GM12878 (cell line): ENCODE data around the gene PCGF1. TPM values are rescaled to one million over a fixed set of nuclear protein-coding genes. Genes with fewer than 3 reads are reported as not detected.

Experiments
- ATF2 ChIP-seq: IDR thresholded peaks from 2 replicates; pipeline ENCODE4 v1.6.1; 2012; ENCODE audit warnings: low read length, inconsistent platforms
- CEBPB ChIP-seq, 2 experiments: fragments of 150-350 bp in 1 of 2; IDR thresholded peaks; 2 replicates each; pipeline ENCODE4 v1.6.1; 2012 to 2014; ENCODE audit warnings: low read depth in 2 of 2, low read length in 2 of 2, borderline replicate concordance in 1 of 2, inconsistent platforms in 1 of 2
- CHD2 ChIP-seq: IDR thresholded peaks from 2 replicates; pipeline ENCODE4 v1.6.1; 2011; ENCODE audit warnings: low read depth, low read length, improper control_type of control experiment, borderline replicate concordance
- CREB1 ChIP-seq: IDR thresholded peaks from 2 replicates; pipeline ENCODE4 v1.6.1; 2012; ENCODE audit warnings: low read depth, mild to moderate bottlenecking, inconsistent platforms
- CREM ChIP-seq: IDR thresholded peaks from 2 replicates; pipeline ENCODE4 v1.6.1; 2014; ENCODE audit warnings: antibody characterized with exemption, low read depth
- EED ChIP-seq: sonication (generic); IDR thresholded peaks from 2 replicates; pipeline ENCODE4 v1.6.1; 2016; ENCODE audit warnings: antibody characterized with exemption, low read depth
- ELK1 ChIP-seq: IDR thresholded peaks from 2 replicates; pipeline ENCODE4 v1.6.1; 2012; ENCODE audit warnings: low read depth, low read length, improper control_type of control experiment
- HDAC2 ChIP-seq: fragments of 200-600 bp; sonication (generic); IDR thresholded peaks from 2 replicates; pipeline ENCODE4 v1.6.1; 2017
- KDM1A ChIP-seq: fragments of 200-600 bp; sonication (generic); IDR thresholded peaks from 2 replicates; pipeline ENCODE4 v1.6.1; 2016; ENCODE audit warnings: borderline replicate concordance
- MEF2B ChIP-seq: fragments of 450-650 bp; IDR thresholded peaks from 2 replicates; pipeline ENCODE4 v1.6.1; 2018; ENCODE audit warnings: mild to moderate bottlenecking, moderate library complexity; ENCODE audit not compliant: partially characterized antibody, poor library complexity, severe bottlenecking
- NFIC ChIP-seq: IDR thresholded peaks from 2 replicates; pipeline ENCODE4 v1.6.1; 2012; ENCODE audit warnings: low read depth, mild to moderate bottlenecking, inconsistent platforms, low read length, moderate library complexity
- PKNOX1 ChIP-seq: fragments of 450-650 bp; IDR thresholded peaks from 2 replicates; pipeline ENCODE4 v1.6.1; 2016; ENCODE audit warnings: mild to moderate bottlenecking
- POU2F2 ChIP-seq: IDR thresholded peaks from 3 replicates; pipeline ENCODE4 v1.6.1; 2011; ENCODE audit warnings: low read depth, mild to moderate bottlenecking, low read length, borderline replicate concordance
- RAD51 ChIP-seq: fragments of 450-650 bp; IDR thresholded peaks from 2 replicates; pipeline ENCODE4 v1.6.1; 2016; ENCODE audit warnings: moderate library complexity, mild to moderate bottlenecking, inconsistent platforms
- RELA ChIP-seq: fragments of 450-650 bp; IDR thresholded peaks from 2 replicates; pipeline ENCODE4 v1.8.0; 2014; ENCODE audit warnings: borderline replicate concordance; ENCODE audit not compliant: partially characterized antibody
- SIN3A ChIP-seq: IDR thresholded peaks from 2 replicates; pipeline ENCODE4 v1.6.1; 2012; ENCODE audit warnings: low read depth, low read length, improper control_type of control experiment
- SREBF1 ChIP-seq: IDR thresholded peaks from 2 replicates; pipeline ENCODE4 v1.6.1; 2012; ENCODE audit warnings: mild to moderate bottlenecking, low read length
- SRF ChIP-seq, 2 experiments: IDR thresholded peaks; 2 replicates each; pipeline ENCODE4 v1.6.1; 2011; ENCODE audit warnings: low read depth in 2 of 2, low read length in 2 of 2, mild to moderate bottlenecking in 1 of 2, moderate library complexity in 1 of 2
- SUPT20H ChIP-seq: IDR thresholded peaks from 2 replicates; pipeline ENCODE4 v1.6.1; 2011; ENCODE audit warnings: low read depth, mild to moderate bottlenecking, low read length, moderate library complexity, borderline replicate concordance; ENCODE audit not compliant: control insufficient read depth
- TARDBP ChIP-seq: IDR thresholded peaks from 2 replicates; pipeline ENCODE4 v1.6.1; 2016; ENCODE audit warnings: borderline replicate concordance
- ZNF207 ChIP-seq: fragments of 450-650 bp; IDR thresholded peaks from 2 replicates; pipeline ENCODE4 v1.6.1; 2014; ENCODE audit warnings: antibody characterized with exemption, mild to moderate bottlenecking, borderline replicate concordance
- ZNF274 ChIP-seq: IDR thresholded peaks from one replicate; pipeline ENCODE4 v1.8.0; 2011; ENCODE audit not compliant: insufficient read length, insufficient read depth
- ZNF592 ChIP-seq: fragments of 450-650 bp; IDR thresholded peaks from 2 replicates; pipeline ENCODE4 v1.6.1; 2017; ENCODE audit warnings: mild to moderate bottlenecking, moderate library complexity
- polyA plus RNA-seq, 11 experiments: library from polyadenylated mRNA; depleted of rRNA in 4 of 11; unstranded in 6 of 11; stranded (reverse) in 5 of 11; fragments of >200 nt; fragmentation: Nextera tagmentation in 4 of 11; fragmentation: Illumina TruSeq in 1 of 11; extraction: Ambion mirVana in 4 of 11; extraction: Trizol in 1 of 11; gene quantifications; 1 replicate in 1 of 11; 2 replicates in 10 of 11; pipeline versions ENCODE4 v1.2.1 to v1.2.3, GENCODE V29; 2011 to 2016; ENCODE audit warnings: inconsistent platforms in 2 of 11, missing spikeins in 2 of 11, low read depth in 1 of 11
- total RNA-seq, 4 experiments: library from RNA; depleted of rRNA in 3 of 4; stranded (reverse); fragments of >200 nt in 3 of 4; fragmentation: Illumina TruSeq in 1 of 4; extraction: Trizol in 1 of 4; gene quantifications; 2 replicates each; pipeline versions ENCODE4 v1.2.1 to v1.2.3, GENCODE V29; 2013 to 2021

PCGF1 gene
- total and polyA plus RNA-seq, 10 of the 15 experiments (the other 5 are each of a cell fraction or from before 2014, with no cell fraction given), result 23.1 to 50.8 (median 27.4) TPM

GRCh38 chr2:74529357-74530238 is 22.1 kb upstream of the PCGF1 start, which contains the start of the genes AUP1 and HTRA2 (continued):
- peak; percentile 17; the same call in 1 of the 3 replicates for TF ChIP-seq POU2F2
- 0 out of 2 replicates have a peak, but pooled peaks have one; percentile 52 for TF ChIP-seq ZNF207
- TF ChIP-seq EED, result peak; percentile 67; the same call in 1 of the 2 replicates
- no peak for TF ChIP-seq ATF2
- TF ChIP-seq SIN3A, result no peak
- TF ChIP-seq KDM1A, result no peak
- no peak for TF ChIP-seq CEBPB (IDR thresholded peaks at IDR 0.05; ENCODE audit: borderline replicate concordance in 1 of 2, low read depth in 2 of 2, low read length in 2 of 2)
- no peak for TF ChIP-seq ZNF274
- TF ChIP-seq HDAC2, result no peak
- no peak; the same call in 1 of the 2 replicates for TF ChIP-seq SREBF1
- no peak for TF ChIP-seq SUPT20H
- no peak for TF ChIP-seq CREB1
- TF ChIP-seq SRF (IDR thresholded peaks at IDR 0.05; ENCODE audit: low read depth in 2 of 2, low read length in 2 of 2), result peak in 1 of 2 experiments; percentile 53; a peak in 1 of 4 replicates
- TF ChIP-seq TARDBP, result no peak
- no peak for TF ChIP-seq RAD51
- no peak for TF ChIP-seq ZNF592
- TF ChIP-seq CREM, result peak; percentile 93; the same call in 1 of the 2 replicates
- TF ChIP-seq NFIC, result no peak
- peak; percentile 84; the same call in 1 of the 2 replicates for TF ChIP-seq CHD2
- peak; percentile 46 for TF ChIP-seq MEF2B
- peak; percentile 10; the same call in 1 of the 2 replicates for TF ChIP-seq PKNOX1
- no peak for TF ChIP-seq RELA
- TF ChIP-seq ELK1, result peak; percentile 61; the same call in 1 of the 2 replicates
